Smooth muscle cell (in vitro differentiated cells): ENCODE measurements around the gene PARG. TPM values are rescaled to one million over a fixed set of nuclear protein-coding genes. Genes with fewer than 3 reads are reported as not detected.
A peak's percentile ranks its signal among the peaks of the same experiment; 100 is the strongest.
"Not testable (repeated sequence)": the region's sequence is repeated elsewhere in the genome, so short reads cannot be mapped to it uniquely, and the experiment has no call there.

Experiments
- DNase-seq: peaks from one replicate; lab custom pipeline; 2025; ENCODE audit not compliant: unreplicated experiment; lab: John Stamatoyannopoulos, UW
- H2AFZ ChIP-seq: fragments of 200-600 bp; sonication (generic); 2 replicates; pipeline ENCODE4 v1.6.0; 2016; ENCODE audit warnings: antibody characterized with exemption, low read depth, mild to moderate bottlenecking
- H3F3A ChIP-seq: fragments of 200-600 bp; sonication (generic); 2 replicates; pipeline ENCODE4 v1.6.0; 2017; ENCODE audit warnings: antibody characterized with exemption, low read depth
- H3K27ac ChIP-seq: fragments of 200-600 bp; sonication (generic); 2 replicates; pipeline ENCODE4 v1.5.1; 2016; ENCODE audit warnings: low read depth, mild to moderate bottlenecking
- H3K27me3 ChIP-seq: fragments of 200-600 bp; sonication (generic); 2 replicates; pipeline ENCODE4 v1.6.1; 2016; ENCODE audit warnings: low read depth, mild to moderate bottlenecking
- H3K36me3 ChIP-seq: fragments of 200-600 bp; sonication (generic); 2 replicates; pipeline ENCODE4 v1.5.1; 2016; ENCODE audit warnings: low read depth
- H3K4me1 ChIP-seq: fragments of 200-600 bp; sonication (generic); 2 replicates; pipeline ENCODE4 v1.5.1; 2016; ENCODE audit warnings: low read depth
- H3K4me2 ChIP-seq: fragments of 200-600 bp; sonication (generic); 2 replicates; pipeline ENCODE4 v1.6.0; 2016; ENCODE audit warnings: mild to moderate bottlenecking
- H3K4me3 ChIP-seq: fragments of 200-600 bp; sonication (generic); 2 replicates; pipeline ENCODE4 v1.5.1; 2016; ENCODE audit warnings: mild to moderate bottlenecking
- H3K79me2 ChIP-seq: fragments of 200-600 bp; sonication (generic); 2 replicates; pipeline ENCODE4 v1.6.0; 2016; ENCODE audit warnings: low read depth, mild to moderate bottlenecking
- H3K9ac ChIP-seq: fragments of 200-600 bp; sonication (generic); 2 replicates; pipeline ENCODE4 v1.6.0; 2016; ENCODE audit warnings: low read depth
- H3K9me3 ChIP-seq: fragments of 200-600 bp; sonication (generic); replicated peaks from 2 replicates; pipeline ENCODE4 v1.5.1; 2016; ENCODE audit warnings: low read depth
- H4K20me1 ChIP-seq: fragments of 200-600 bp; sonication (generic); 2 replicates; pipeline ENCODE4 v1.6.0; 2016; ENCODE audit warnings: low read depth
- WGBS: methylation state at CpG from one replicate; pipeline ENCODE4 v1.1.7; 2016; ENCODE audit warnings: low lambda C conversion rate; 5-methylcytosine and 5-hydroxymethylcytosine counted together
- polyA plus RNA-seq: library from polyadenylated mRNA; unstranded; fragments of >200 nt; fragmentation: Nextera tagmentation; extraction: Ambion mirVana; gene quantifications from 2 replicates; pipeline ENCODE4 v1.2.1, GENCODE V29; 2016
- total RNA-seq: library from RNA; depleted of rRNA; stranded (reverse); fragments of >200 nt; gene quantifications from 2 replicates; pipeline ENCODE4 v1.2.3, GENCODE V29; 2014

PARG gene
- total RNA-seq (25.4 and 36.2 TPM in 2 replicates), polyA plus RNA-seq (11.8 TPM in 2 replicates)

- H4K20me1 ChIP-seq, H3F3A ChIP-seq, H3K4me1 ChIP-seq, H3K36me3 ChIP-seq, H3K27me3 ChIP-seq, H3K9me3 ChIP-seq: not testable (repeated sequence)
- WGBS: 1% methylated on average over 76 of the region's 81 CpGs
- Histone ChIP-seq H3K9ac (peak within 1 kb of the TSS; percentile 87), H3K4me2 (peak within 1 kb of the TSS; percentile 90), H2AFZ (peak within 1 kb of the TSS; percentile 81), H3K27ac (peak within 1 kb of the TSS; percentile 67), H3K79me2 (peaks cover 63% of the 10 kb centered on the region), H3K4me3 (peak within 1 kb of the TSS; percentile 69)
- DNase-seq: peak; percentile 30
These were observed at the start of gene PARG, which contains the start of gene TIMM23B for GRCh38 chr10:49941447-49942338. TSS of gene PARG (minus strand) at chr10:49942027. CDS start at chr10:49941725, 302 bp downstream. TSS of gene TIMM23B (plus strand) at chr10:49942053. CDS start at chr10:49942195, 142 bp downstream.

DNA sequence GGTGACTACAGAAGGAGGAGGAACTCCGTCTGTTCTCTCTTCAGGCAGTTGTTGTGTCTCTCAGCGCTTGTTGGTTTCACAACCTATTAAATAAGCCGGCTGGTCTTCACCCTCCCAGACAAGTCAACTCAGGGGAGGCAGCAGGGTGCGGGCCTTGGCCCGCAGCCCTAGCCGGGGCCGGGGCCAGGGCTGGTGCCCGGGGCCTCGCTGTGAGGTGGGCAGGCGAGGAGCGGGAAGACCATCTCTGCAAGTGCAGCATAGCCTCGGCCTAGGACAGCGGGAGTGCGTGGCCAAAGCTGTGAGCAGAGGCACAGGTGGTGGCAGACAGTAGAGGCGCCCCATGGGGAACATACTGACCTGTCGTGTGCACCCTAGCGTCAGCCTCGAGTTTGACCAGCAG is 46.5 kb upstream of the PARG start, which contains the start of gene AGAP6:
AGAP6 (plus strand) TSS at position 31 of the 400 bp plus-strand sequence; CDS start at position 341, 310 bp downstream.
- not testable (repeated sequence) for H3K4me1 ChIP-seq, H3K27me3 ChIP-seq

DNA sequence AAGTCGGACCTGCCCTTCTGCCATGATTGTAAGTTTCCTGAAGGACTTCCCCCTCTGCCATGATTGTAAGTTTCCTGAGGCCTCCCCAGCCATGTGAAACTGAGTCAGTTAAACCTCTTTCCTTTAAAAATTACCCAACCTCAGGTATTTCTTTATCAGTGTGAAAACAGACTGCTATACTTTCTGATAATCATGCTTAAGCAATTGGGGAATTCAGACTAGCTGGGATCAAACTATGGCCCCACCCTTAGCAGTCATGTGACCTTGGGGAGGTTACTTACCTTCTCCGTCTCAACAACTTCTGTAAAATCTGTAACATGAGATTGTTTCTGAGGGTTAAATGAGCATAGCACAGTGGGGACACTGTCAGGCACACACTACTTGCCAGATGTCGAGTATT is 45.4 kb upstream of the PARG start:
- not testable (repeated sequence) for H3K4me3 ChIP-seq
- 93% methylated on average over 3 of the region's 3 CpGs for WGBS

More for the DNA sequence above, 46.5 kb upstream of the PARG start, which contains the start of gene AGAP6:
- not testable (repeated sequence) for H3K79me2 ChIP-seq, H3K9me3 ChIP-seq, H3K9ac ChIP-seq, H3F3A ChIP-seq, H3K36me3 ChIP-seq, H3K4me3 ChIP-seq, H2AFZ ChIP-seq, H3K27ac ChIP-seq, H3K4me2 ChIP-seq, DNase-seq, H4K20me1 ChIP-seq
- 95% methylated on average over 13 of the region's 18 CpGs for whole genome bisulfite sequencing

GRCh38 chr10:49977756-49978155 is 35.9 kb upstream of the PARG start:
- not testable (repeated sequence) for H3K27me3 ChIP-seq, DNase-seq, H3K79me2 ChIP-seq, H3K4me1 ChIP-seq, H3K27ac ChIP-seq, H3F3A ChIP-seq, H3K4me2 ChIP-seq, H3K4me3 ChIP-seq, H2AFZ ChIP-seq, H3K9me3 ChIP-seq, H4K20me1 ChIP-seq, H3K36me3 ChIP-seq, H3K9ac ChIP-seq
- 97% methylated on average over 3 of the region's 3 CpGs for WGBS

More for the DNA sequence above, 45.4 kb upstream of the PARG start:
- H3K27me3 ChIP-seq, H3K36me3 ChIP-seq, H3K4me1 ChIP-seq, H4K20me1 ChIP-seq, H2AFZ ChIP-seq, H3K79me2 ChIP-seq, H3F3A ChIP-seq, H3K4me2 ChIP-seq, H3K9me3 ChIP-seq, H3K27ac ChIP-seq, H3K9ac ChIP-seq, DNase-seq: not testable (repeated sequence)

DNA sequence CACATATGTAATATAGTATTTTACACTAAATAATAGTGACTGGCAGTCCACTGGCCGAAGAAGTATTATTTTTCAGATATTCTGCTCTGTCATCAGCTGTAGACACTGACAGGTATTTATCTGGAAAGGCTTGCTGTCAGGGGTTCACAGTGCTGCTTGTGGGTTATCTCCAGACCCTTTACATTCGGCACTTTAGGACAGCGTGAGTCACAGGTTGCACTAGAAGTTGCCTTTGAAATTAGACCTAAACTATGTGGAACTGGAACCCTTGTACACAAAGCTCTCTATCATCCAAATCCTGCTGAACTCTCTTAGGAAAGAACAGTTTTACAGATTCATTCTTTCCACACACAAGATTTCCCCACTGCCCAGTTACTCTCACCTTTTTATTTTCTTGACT is 30.3 kb upstream of the PARG start:
- not testable (repeated sequence) for H2AFZ ChIP-seq, H3K27ac ChIP-seq, H3F3A ChIP-seq, H3K4me1 ChIP-seq, H3K27me3 ChIP-seq, H3K9ac ChIP-seq, H3K9me3 ChIP-seq, DNase-seq, H4K20me1 ChIP-seq, H3K79me2 ChIP-seq, H3K36me3 ChIP-seq, H3K4me2 ChIP-seq, H3K4me3 ChIP-seq
- 65% methylated on average over 3 of the region's 3 CpGs for WGBS

DNA sequence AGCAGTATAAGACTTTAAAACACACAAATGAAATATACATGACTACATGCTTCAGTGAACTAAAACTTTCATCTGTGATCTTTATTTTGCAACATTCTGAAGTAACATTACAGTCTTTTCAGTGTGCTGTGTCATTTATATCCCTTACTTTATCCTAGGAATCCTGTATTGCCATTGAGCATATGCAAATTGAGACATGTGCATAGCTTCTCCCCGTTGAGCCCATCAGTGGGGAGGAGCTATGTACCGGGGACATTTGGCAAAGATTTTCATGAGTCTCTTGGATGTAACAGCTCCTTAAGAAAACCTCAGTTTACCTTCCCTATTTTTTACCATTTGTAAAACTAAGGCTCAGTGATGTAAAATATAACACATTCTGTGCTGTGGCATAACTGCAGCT is 29.6 kb upstream of the PARG start:
- H4K20me1 ChIP-seq, H3K4me3 ChIP-seq, H3K4me1 ChIP-seq, DNase-seq, H2AFZ ChIP-seq, H3K27me3 ChIP-seq, H3K27ac ChIP-seq, H3K36me3 ChIP-seq, H3K9ac ChIP-seq, H3K79me2 ChIP-seq, H3K4me2 ChIP-seq, H3K9me3 ChIP-seq, H3F3A ChIP-seq: not testable (repeated sequence)
- 78% methylated on average over 2 of the region's 2 CpGs for WGBS

DNA sequence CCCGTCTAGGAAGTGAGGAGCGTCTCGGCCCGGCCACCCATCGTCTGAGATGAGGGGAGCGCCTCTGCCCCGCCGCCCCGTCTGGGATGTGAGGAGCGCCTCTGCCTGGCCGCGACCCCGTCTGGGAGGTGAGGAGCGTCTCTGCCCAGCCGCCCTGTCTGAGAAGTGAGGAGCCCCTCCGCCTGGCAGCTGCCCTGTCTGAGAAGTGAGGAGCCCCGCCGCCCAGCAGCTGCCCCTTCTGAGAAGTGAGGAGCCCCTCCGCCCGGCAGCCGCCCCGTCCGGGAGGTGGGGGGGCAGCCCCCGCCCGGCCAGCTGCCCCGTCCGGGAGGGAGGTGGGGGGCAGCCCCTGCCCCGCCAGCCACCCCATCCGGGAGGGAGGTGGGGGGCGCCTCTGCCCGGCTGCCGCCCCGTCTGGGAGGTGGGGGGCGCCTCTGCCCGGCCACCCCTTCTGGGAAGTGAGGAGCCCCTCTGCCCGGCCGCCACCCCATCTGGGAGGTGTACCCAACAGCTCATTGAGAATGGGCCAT is 28.6 kb upstream of the PARG start:
- not testable (repeated sequence) for H3K79me2 ChIP-seq, H3K4me1 ChIP-seq, H3K27ac ChIP-seq, DNase-seq, H3K4me2 ChIP-seq, H4K20me1 ChIP-seq, H3K36me3 ChIP-seq, H3K4me3 ChIP-seq, H3K9me3 ChIP-seq, H3K27me3 ChIP-seq, H3F3A ChIP-seq, H2AFZ ChIP-seq, H3K9ac ChIP-seq
- WGBS: 95% methylated on average over 17 of the region's 37 CpGs

DNA sequence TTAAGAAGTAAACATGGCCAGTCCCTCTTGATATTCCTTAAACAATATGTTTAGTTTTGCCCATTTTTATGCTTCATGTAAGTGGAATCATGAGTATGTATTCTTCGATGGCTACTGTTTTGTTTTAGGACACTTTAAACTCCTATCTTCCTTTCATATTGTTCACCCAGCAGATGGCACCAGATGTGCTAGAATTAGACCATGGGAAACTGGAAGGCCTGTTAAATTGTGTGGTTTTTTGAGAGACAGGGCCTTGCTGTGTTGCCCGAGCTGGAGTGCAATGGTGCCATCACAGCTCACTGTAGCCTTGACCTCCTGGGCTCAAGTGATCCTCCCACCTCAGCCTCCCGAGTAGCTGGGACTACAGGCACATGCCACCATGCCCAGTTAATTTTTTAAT is 11.3 kb upstream of the PARG start:
- H3F3A ChIP-seq, H3K9ac ChIP-seq, H3K4me2 ChIP-seq, H3K36me3 ChIP-seq, H3K9me3 ChIP-seq, H3K79me2 ChIP-seq, H3K27ac ChIP-seq, H2AFZ ChIP-seq, DNase-seq, H3K4me3 ChIP-seq, H3K27me3 ChIP-seq, H4K20me1 ChIP-seq, H3K4me1 ChIP-seq: not testable (repeated sequence)
- WGBS: 84% methylated on average over 3 of the region's 3 CpGs
